GM12878 (cell line): ENCODE results near the gene SLC5A2. TPM values are rescaled to one million over a fixed set of nuclear protein-coding genes. Genes with fewer than 3 reads are reported as not detected.
"Not testable (repeated sequence)": the region's sequence is repeated elsewhere in the genome, so short reads cannot be mapped to it uniquely, and the experiment has no call there.

Experiments
- ATAC-seq: fragments of 200-7000 bp; cut with Tn5 transposase; 3 replicates; pipeline ENCODE4 v1.9.1; 2020; ENCODE audit warnings: mild to moderate bottlenecking, moderate library complexity
- BruUV-seq: library from RNA; stranded (reverse); fragments of 400-500 nt; replicated peaks from 2 replicates; lab custom pipeline; 2021; lab: Mats Ljungman, UMichigan
- CTCF ChIA-PET: fragments of 300-600 bp; sonication (Branson Sonifier 250); formaldehyde crosslinking; extraction: SDS; loops from one replicate; lab custom pipeline; 2021; ENCODE audit warnings: inconsistent platforms; lab: Yijun Ruan, JAX
- POLR2A ChIA-PET: fragments of 350-600 bp; formaldehyde crosslinking; extraction: SDS; loops from one replicate; lab custom pipeline; 2021; ENCODE audit warnings: inconsistent platforms; lab: Charles Lee
- RAD21 ChIA-PET: fragments of 300-600 bp; sonication (Branson Sonifier 250); formaldehyde crosslinking; loops from one replicate; lab custom pipeline; 2023; ENCODE audit warnings: antibody characterized with exemption; ENCODE audit not compliant: unreplicated experiment; lab: Charles Lee
- SMC1A ChIA-PET: fragments of 300-600 bp; sonication (Branson Sonifier 250); formaldehyde crosslinking; loops from one replicate; lab custom pipeline; 2023; ENCODE audit not compliant: unreplicated experiment, uncharacterized antibody; lab: Charles Lee
- DNase-seq: peaks from one replicate; pipeline ENCODE4 v3.0.0-alpha.2; 2011; ENCODE audit warnings: low read depth, low spot score
- FAIRE-seq: peaks from 3 replicates; lab custom pipeline; 2011; peaks lifted over from hg19 to GRCh38; lab: Jason Lieb, UNC
- H2AFZ ChIP-seq: 2 replicates; pipeline ENCODE4 v1.6.0; 2011; ENCODE audit warnings: low read depth, low read length, control low read depth; ENCODE audit not compliant: control insufficient read depth
- H3K27ac ChIP-seq: 2 replicates; pipeline ENCODE4 v1.5.1; 2011; ENCODE audit warnings: control low read depth; ENCODE audit not compliant: control insufficient read depth, insufficient read depth
- H3K27me3 ChIP-seq, 2 experiments: replicated peaks in 1 of 2; 2 replicates each; pipeline versions ENCODE4 v1.6.0 to v1.6.1; 2011; ENCODE audit warnings: low read length in 1 of 2; ENCODE audit not compliant: control insufficient read depth in 2 of 2, insufficient read depth in 2 of 2
- H3K36me3 ChIP-seq, 2 experiments: 2 replicates each; pipeline ENCODE4 v1.5.1; 2011; ENCODE audit warnings: low read length in 1 of 2; ENCODE audit not compliant: control insufficient read depth in 2 of 2, insufficient read depth in 2 of 2
- H3K4me1 ChIP-seq: 2 replicates; pipeline ENCODE4 v1.6.1; 2011; ENCODE audit warnings: mild to moderate bottlenecking, low read length, moderate library complexity, mixed read lengths; ENCODE audit not compliant: control insufficient read depth, insufficient read depth
- H3K4me2 ChIP-seq: 2 replicates; pipeline ENCODE4 v1.6.0; 2011; ENCODE audit warnings: control low read depth; ENCODE audit not compliant: control insufficient read depth, insufficient read depth
- H3K4me3 ChIP-seq: fragments of 200-600 bp; sonication (generic); 2 replicates; pipeline ENCODE4 v1.5.1; 2016
- H3K79me2 ChIP-seq: 2 replicates; pipeline ENCODE4 v1.6.0; 2011; ENCODE audit warnings: low read length; ENCODE audit not compliant: control insufficient read depth, insufficient read depth
- H3K9ac ChIP-seq: 2 replicates; pipeline ENCODE4 v1.8.0; 2011; ENCODE audit warnings: low read length, control low read depth, mixed read lengths; ENCODE audit not compliant: control insufficient read depth, insufficient read depth
- H3K9me3 ChIP-seq: replicated peaks from 3 replicates; pipeline ENCODE4 v1.5.1; 2011; ENCODE audit warnings: mild to moderate bottlenecking, low read length; ENCODE audit not compliant: control insufficient read depth, insufficient read depth
- H4K20me1 ChIP-seq: 2 replicates; pipeline ENCODE4 v1.6.0; 2011; ENCODE audit not compliant: control insufficient read depth, insufficient read depth
- CBFB ChIP-seq: IDR thresholded peaks from 2 replicates; pipeline ENCODE4 v1.6.1; 2016; ENCODE audit warnings: antibody characterized with exemption, low read depth
- FOXM1 ChIP-seq: IDR thresholded peaks from 2 replicates; pipeline ENCODE4 v1.6.1; 2012; ENCODE audit warnings: low read depth, mild to moderate bottlenecking, inconsistent platforms, low read length, moderate library complexity
- MYC ChIP-seq: IDR thresholded peaks from 2 replicates; pipeline ENCODE4 v1.6.1; 2011; ENCODE audit warnings: mild to moderate bottlenecking, low read length, moderate library complexity, inconsistent platforms; ENCODE audit not compliant: insufficient read depth, insufficient replicate concordance, insufficient read length, severe bottlenecking
- PML ChIP-seq: IDR thresholded peaks from 2 replicates; pipeline ENCODE4 v1.6.1; 2012; ENCODE audit warnings: low read length, inconsistent platforms
- POLR2A ChIP-seq: IDR thresholded peaks from 2 replicates; pipeline ENCODE4 v1.6.1; 2011; ENCODE audit warnings: low read depth, mild to moderate bottlenecking, low read length
- SIN3A ChIP-seq: IDR thresholded peaks from 2 replicates; pipeline ENCODE4 v1.6.1; 2012; ENCODE audit warnings: low read depth, low read length, improper control_type of control experiment
- SMC3 ChIP-seq: IDR thresholded peaks from 2 replicates; pipeline ENCODE4 v1.6.1; 2011; ENCODE audit warnings: low read length, improper control_type of control experiment, borderline replicate concordance
- SP1 ChIP-seq: IDR thresholded peaks from one replicate; pipeline ENCODE4 v1.6.1; 2011; ENCODE audit warnings: low read depth, low read length
- SREBF2 ChIP-seq: IDR thresholded peaks from 2 replicates; pipeline ENCODE4 v1.6.1; 2012; ENCODE audit warnings: mild to moderate bottlenecking, low read length
- ZNF384 ChIP-seq: IDR thresholded peaks from 2 replicates; pipeline ENCODE4 v1.6.1; 2012; ENCODE audit warnings: low read depth, mild to moderate bottlenecking, low read length, improper control_type of control experiment, borderline replicate concordance
- WGBS: methylation state at CpG from one replicate; pipeline ENCODE4 v1.1.6; 2016; ENCODE audit warnings: low lambda C conversion rate; ENCODE audit not compliant: insufficient replicate concordance, insufficient coverage; ENCODE audit errors: missing lambda C conversion rate; 5-methylcytosine and 5-hydroxymethylcytosine counted together
- in situ Hi-C: fragments of 300-500 bp; cut with MboI; formaldehyde crosslinking; loops from 9 replicates; pipeline ENCODE4 v1.14.3; 2018; ENCODE audit warnings: mixed read lengths
- intact Hi-C: fragments of 100-400 bp; cut with micrococcal nuclease; formaldehyde crosslinking; loops from one replicate; pipeline ENCODE4 v1.14.2; 2022; ENCODE audit not compliant: unreplicated experiment
- polyA plus RNA-seq, 11 experiments: library from polyadenylated mRNA; depleted of rRNA in 4 of 11; unstranded in 6 of 11; stranded (reverse) in 5 of 11; fragments of >200 nt; fragmentation: Nextera tagmentation in 4 of 11; fragmentation: Illumina TruSeq in 1 of 11; extraction: Ambion mirVana in 4 of 11; extraction: Trizol in 1 of 11; gene quantifications; 1 replicate in 1 of 11; 2 replicates in 10 of 11; pipeline versions ENCODE4 v1.2.1 to v1.2.3, GENCODE V29; 2011 to 2016; ENCODE audit warnings: inconsistent platforms in 2 of 11, missing spikeins in 2 of 11, low read depth in 1 of 11
- total RNA-seq, 4 experiments: library from RNA; depleted of rRNA in 3 of 4; stranded (reverse); fragments of >200 nt in 3 of 4; fragmentation: Illumina TruSeq in 1 of 4; extraction: Trizol in 1 of 4; gene quantifications; 2 replicates each; pipeline versions ENCODE4 v1.2.1 to v1.2.3, GENCODE V29; 2013 to 2021

The SLC5A2 gene
- total and polyA plus RNA-seq, 10 of the 15 experiments (the other 5 are each of a cell fraction or from before 2014, with no cell fraction given), result 3.6 to 4.8 (median 4.4) TPM; not detected in 6

DNA sequence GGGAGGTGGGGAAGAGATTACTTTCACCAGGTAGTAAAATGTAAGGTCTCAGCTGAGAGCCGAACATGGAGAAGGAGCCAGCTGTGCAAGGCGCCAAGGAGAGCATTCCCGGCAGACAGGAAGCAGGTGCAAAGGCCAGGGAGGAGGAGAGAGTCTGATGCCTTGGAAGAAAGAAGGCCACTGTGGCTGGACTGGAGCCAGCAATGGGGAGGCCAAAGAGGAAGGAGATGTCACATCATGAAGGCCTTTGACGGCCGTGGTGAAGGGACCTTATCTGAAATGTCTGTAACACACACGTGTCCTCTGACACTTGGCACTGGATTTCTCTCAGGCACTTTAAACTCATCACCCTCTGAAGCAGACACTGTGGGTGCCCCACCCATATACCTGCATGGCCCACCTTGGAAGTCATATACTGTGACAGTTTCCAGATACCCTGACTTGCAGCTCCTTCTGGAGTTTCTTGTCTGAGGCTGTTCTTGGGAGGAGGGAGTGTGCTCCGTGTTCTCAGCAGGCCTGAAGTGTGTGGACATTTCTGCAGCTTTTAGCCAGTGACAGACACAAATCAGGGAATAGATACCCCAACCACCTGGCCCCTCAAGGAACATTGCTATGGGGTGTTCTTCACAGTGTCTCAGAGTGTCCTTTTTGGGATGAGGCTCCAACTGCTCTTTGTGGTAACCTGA lies 1.9 kb upstream of the SLC5A2 start:
- peaks cover 7% of the 10 kb centered on the region; the same call in 1 of the 2 replicates for H3K4me1 ChIP-seq
- no peak overlapping the region for H3K27ac ChIP-seq
- no peaks in the 10 kb centered on the region for H3K36me3 ChIP-seq
- in situ Hi-C loops, result no loop called here
- no peaks in the 10 kb centered on the region for H4K20me1 ChIP-seq
- no peak overlapping the region for H3K4me2 ChIP-seq
- DNase-seq (no peak), FAIRE-seq (no peak), ATAC-seq (no peak)
- ChIA-PET CTCF (no interaction called here), RAD21 (no interaction called here), SMC1A (no interaction called here), POLR2A (no interaction called here)
- no peaks in the 10 kb centered on the region for H3K9me3 ChIP-seq
- no TSS peak for BruUV-seq
- 19% methylated on average over 7 of the region's 7 CpGs for WGBS
- no peak overlapping the region for H3K9ac ChIP-seq
- TF ChIP-seq SP1, result no peak
- TF ChIP-seq MYC, result no peak
- TF ChIP-seq SIN3A, result no peak
- TF ChIP-seq POLR2A, result no peak
- TF ChIP-seq PML, result no peak
- TF ChIP-seq FOXM1, result no peak
- TF ChIP-seq SMC3, result no peak
- no peak for TF ChIP-seq SREBF2
- no peak for TF ChIP-seq CBFB
- no peak for TF ChIP-seq ZNF384
- H3K4me3 ChIP-seq, result no peak overlapping the region
- peaks cover 0 to 6% of the 10 kb centered on the region in 2 experiments; a peak in 3 of 4 replicates for H3K27me3 ChIP-seq
- no peak overlapping the region for H2AFZ ChIP-seq
- intact Hi-C loops, result no loop called here
- no peaks in the 10 kb centered on the region for H3K79me2 ChIP-seq

GRCh38 chr16:31484048-31484447 lies 1.1 kb downstream of the SLC5A2 start:
- BruUV-seq, in situ Hi-C loops, H3K9ac ChIP-seq, H3K4me2 ChIP-seq, H3K36me3 ChIP-seq, H3K79me2 ChIP-seq, H2AFZ ChIP-seq, RAD21 ChIA-PET, DNase-seq, FAIRE-seq, H3K27me3 ChIP-seq, H3K4me3 ChIP-seq, CTCF ChIA-PET, ATAC-seq, POLR2A ChIA-PET, H3K4me1 ChIP-seq, H4K20me1 ChIP-seq, intact Hi-C loops, H3K27ac ChIP-seq, H3K9me3 ChIP-seq: not testable (repeated sequence)
- WGBS, result 55% methylated on average over 4 of the region's 4 CpGs
- SMC1A ChIA-PET, result interaction anchor here (0.7 kb wide), 1 partner anchor 298 kb away, joined by 4 read pairs; no protein-coding TSS in a partner anchor
